ENCODE results near the gene PRMT7.
A peak's percentile ranks its signal among the peaks of the same experiment; 100 is the strongest.

PRMT7 gene

DNA sequence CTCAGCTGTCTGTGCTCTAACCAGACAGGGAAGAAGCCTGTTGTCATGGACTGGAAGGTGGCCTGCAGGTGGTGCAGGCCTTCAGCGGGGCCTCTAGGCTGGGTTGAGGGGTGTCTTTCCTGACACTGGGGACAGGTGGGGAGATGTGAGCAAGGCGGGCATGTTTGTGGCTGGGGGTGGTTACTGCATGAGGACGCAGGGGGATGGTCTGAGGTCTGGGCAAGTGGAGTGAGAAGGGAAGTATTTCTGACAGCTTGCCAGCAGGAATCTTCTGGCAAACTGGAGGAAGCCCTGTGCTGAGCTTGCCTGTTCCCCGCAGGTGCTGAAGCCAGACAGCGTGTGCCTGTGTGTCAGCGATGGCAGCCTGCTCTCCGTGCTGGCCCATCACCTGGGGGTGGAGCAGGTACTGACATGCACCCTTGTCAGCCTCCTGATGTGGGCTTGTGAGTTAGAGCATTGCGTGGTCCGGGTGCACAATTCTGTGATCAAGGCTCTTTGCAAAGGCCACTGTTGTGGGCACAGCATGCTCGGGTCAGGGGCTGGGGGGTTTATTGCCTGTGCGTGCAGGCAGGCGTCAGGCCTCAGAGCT, 36.2 kb downstream of the PRMT7 start:
- no peak for DNase-seq

GRCh38 chr16:68347605-68348004, 36.8 kb downstream of the PRMT7 start:
- DNase-seq, result no peak

DNA sequence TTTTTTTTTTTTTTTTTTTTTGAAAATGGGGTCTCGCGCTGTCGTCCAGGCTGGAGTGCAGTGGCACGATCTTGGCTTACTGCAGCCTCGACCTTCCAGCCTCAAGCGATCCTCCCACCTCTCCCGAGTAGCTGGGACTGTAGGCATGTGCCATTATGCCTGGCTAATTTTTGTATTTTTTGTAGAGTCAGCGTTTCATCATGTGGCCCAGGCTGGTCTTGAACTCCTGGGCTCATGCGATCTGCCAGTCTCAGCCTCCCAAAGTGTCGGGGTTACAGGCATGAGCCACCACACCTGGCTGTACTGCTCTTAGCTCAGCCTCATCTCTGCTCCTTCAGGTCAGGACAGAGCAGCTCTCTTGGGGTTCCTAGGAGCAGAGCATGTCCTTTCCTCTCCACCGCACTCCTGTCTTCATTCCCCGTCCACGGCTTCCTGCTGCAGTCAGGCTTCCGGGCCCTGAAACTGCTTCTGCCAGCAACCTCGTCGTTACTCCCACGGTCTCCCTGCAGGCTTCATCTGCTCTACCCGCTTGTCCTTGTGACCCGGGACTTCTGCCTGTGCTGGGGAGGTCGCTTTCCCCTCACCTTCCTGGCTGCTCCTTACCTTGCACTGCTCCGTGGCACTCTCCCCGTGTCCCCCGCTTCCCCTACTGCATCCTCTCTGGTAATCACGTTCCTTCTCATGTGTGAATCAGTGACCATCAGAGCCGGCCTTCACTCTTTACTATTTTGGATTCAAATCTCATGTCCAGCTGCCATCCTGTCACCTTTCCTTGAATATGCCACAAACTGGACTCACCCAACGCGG, 38.0 kb downstream of the PRMT7 start:
- DNase-seq, result no peak

DNA sequence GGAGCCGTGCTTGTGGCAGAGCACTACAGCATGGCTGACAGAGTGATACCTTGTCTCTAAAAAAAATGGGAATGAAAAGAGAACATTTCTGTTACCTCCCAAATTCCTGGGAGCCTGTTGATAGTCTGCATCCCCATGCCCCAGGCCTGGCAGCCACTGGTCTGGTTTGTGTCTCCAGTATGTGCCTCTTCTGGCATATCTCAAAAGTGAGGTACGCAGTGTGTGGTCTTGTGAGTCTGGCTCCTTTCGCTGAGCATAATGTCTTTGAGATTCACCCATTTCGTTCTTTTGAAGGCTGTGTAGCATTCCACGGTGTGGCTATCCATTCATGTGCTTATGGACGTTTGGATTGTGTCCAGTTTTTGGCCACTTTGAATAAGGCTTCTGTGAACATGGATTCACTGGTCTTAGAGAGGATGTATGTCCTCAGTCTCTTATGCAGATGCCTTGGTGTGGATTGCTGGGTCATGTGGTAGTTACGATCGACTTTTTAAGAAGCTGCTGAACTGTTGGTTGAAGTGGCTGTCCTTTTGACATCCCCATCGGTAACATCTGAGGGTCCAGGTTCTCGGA, 39.1 kb downstream of the PRMT7 start:
- no peak for DNase-seq

DNA sequence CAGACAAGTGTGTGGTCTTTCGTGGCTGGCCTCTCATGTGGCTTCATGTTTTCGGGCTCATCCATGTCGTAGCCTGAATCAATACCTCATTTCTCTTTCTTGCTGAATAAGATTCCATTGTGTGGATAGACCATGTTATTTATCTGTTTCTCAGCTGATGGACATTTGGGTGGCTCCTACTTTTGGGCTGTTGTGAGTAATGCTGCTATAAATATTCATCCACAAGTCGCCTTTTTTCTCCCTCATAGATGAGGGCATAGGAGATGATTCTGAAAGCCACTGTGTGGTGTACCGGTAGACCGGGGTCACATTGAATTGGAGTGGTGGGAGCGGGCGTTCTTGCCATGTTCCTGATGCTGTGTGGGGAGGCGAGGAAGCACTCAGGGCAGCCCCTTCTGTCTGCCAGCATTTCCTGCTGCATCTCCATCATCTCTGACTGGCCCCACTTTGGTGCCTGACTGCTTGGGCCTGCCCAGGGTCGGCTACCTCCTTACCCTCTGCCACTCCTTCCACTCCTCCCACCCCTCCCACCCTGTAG, 40.1 kb downstream of the PRMT7 start:
- no peak for DNase-seq

GRCh38 chr16:68351463-68351862, 40.6 kb downstream of the PRMT7 start:
- DNase-seq, result no peak

GRCh38 chr16:68351991-68352431, 41.2 kb downstream of the PRMT7 start:
- DNase-seq, result no peak

DNA sequence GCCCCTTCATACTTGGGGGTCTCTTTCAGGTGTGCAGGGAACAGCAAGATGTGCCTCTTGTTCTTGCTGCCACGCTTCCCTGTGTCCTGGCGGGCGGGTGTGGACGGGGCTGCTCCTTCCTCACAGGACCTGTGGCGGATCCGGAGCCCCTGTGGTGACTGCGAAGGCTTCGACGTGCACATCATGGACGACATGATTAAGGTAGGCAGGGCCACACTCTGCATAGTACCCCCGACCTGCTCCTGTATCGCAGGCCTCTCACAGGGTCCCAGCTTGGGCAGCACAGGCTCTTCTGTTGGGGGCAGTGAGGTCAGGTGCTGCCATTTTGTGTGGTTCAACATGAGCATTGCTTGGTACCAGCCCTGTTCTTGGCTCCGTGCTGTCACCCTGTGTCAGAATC, 42.5 kb downstream of the PRMT7 start:
- no peak for DNase-seq

DNA sequence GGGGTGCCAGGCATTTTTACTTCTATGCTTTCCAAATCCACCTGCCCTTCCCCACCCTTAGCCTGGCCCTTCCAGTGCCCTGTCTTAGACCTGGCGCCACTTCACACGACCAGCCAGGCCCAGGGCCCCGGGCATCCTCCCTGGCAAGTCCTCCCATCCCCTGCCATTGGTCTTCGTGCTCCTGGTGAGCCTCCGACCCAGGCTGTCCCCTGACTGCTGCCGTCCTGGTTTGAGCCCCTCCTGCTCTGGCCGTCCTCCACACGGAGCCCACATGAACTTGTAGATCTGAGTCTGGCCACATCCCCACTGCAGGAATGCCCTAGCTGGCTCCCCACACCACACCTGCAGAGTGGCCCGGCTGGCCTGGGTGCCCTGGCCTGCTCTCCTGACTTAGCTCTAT, 44.0 kb downstream of the PRMT7 start:
- DNase-seq, result no peak

DNA sequence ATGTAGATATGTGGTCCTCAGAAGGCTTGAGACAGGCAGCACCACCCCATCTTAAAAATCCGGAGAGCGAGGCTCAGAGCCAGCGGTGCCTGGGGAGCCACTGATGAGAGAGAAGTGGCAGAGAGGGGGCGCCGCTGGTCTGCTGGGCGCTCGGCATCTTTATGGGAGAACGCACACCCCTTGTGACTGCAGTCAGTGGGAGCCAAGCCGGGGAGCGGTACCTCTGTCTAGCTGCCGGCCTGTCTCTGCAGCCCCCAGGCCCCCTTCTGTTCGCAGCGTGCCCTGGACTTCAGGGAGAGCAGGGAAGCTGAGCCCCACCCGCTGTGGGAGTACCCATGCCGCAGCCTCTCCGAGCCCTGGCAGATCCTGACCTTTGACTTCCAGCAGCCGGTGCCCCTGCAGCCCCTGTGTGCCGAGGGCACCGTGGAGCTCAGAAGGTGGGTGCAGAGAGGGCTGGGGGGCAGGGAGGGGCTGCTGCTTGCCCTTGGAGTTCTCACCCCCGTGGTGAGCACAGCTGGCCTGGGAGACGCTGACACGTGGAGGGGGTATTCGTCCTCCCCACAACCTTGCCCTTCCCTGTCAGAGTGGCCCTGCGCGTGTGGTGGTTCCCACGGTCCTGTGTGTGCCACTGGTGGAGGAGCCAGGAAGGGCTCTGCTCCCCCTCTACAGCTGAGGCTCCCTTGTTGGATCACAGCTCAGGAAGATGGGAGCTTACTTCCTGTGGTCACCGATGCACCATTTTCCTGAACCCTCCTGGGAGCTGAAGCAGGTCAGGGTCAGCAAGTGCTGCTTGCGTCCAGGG, 44.8 kb downstream of the PRMT7 start:
- DNase-seq, result no peak

- DNase-seq, result peak in 4 of 51 donors; percentile 7 to 27 (median 18)
These were observed 45.6 kb downstream of the PRMT7 start for GRCh38 chr16:68356249-68356918.

DNA sequence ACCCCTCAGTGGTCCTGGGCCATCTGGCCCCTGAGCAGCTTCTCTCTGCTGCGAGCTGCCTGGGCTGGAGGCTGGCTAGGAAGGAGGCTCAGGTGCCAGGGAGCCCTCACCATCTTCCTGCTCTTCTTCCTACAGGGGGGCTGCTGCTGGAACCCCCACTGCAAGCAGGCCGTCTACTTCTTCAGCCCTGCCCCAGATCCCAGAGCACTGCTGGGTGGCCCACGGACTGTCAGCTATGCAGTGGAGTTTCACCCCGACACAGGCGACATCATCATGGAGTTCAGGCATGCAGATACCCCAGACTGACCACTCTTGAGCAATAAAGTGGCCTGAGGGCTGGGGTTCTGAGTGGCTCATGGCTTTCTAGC, 46.1 kb downstream of the PRMT7 start:
- no peak for DNase-seq

- no peak for DNase-seq
These were observed 46.7 kb downstream of the PRMT7 start for GRCh38 chr16:68357521-68357922.

GRCh38 chr16:68357923-68358322, 47.1 kb downstream of the PRMT7 start:
- no peak for DNase-seq

DNA sequence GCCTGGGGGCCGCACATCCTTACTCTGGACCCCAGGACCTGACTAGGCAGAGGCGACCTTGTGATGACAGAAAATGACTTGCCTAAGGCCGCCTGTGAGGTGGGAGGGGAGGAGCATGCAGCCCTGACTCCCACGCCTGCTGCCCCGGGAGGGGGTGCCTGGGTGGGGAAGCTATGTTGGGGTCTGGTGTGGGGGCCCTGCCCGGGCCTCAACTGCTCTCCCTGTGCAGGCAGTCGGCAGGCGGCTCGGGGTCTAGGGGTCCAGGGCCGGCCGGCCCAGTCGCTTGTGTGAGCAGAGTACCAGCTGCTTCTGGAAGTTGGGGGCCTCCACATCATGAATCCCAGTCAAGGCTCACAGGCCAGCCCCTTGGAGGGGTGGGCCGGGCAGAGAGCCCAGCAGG, 48.1 kb downstream of the PRMT7 start:
- no peak for DNase-seq

- no peak for DNase-seq
These were observed 48.8 kb downstream of the PRMT7 start for GRCh38 chr16:68359398-68360191.

- DNase-seq, result no peak
These were observed 49.7 kb downstream of the PRMT7 start for GRCh38 chr16:68360547-68360946.

DNA sequence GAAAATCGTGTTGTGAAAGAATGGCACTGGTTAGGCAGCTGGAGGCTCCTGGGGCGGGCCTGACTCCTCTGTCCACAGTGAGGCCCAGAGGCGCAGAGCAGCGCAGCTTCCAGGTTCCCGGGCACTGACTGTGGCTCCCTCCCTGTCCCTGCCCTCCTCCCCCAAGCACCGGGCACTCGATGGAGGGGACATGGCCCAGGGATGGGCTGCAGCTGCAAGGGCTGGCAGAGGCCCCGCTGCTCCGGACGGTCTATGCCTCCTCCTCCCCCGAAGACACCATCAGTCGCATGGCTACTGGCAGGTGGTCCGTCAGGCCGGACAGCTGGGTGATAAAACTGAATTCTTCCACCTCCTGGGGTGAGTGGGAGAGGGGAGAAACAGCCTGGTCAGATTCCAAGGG, 50.1 kb downstream of the PRMT7 start:
- DNase-seq, result peak in 7 of 51 donors; percentile 10 to 36 (median 20)

- DNase-seq, result no peak
These were observed 50.7 kb downstream of the PRMT7 start for GRCh38 chr16:68361485-68361884.

GRCh38 chr16:68362262-68362913, 51.6 kb downstream of the PRMT7 start:
- no peak for DNase-seq

Data from hypothalamus (tissue), 51 donors.